Progenitor cell of endocrine pancreas (in vitro differentiated cells): Measurements from ENCODE around the gene BMP8A. TPM values are rescaled to one million over a fixed set of nuclear protein-coding genes. Genes with fewer than 3 reads are reported as not detected.

Experiments
- DNase-seq: peaks from one replicate; pipeline ENCODE4 v3.0.0; 2021; ENCODE audit warnings: low spot score; ENCODE audit not compliant: unreplicated experiment
- H3K27ac Mint-ChIP-seq: 2 replicates; pipeline ENCODE4 v1.8.0; 2021; ENCODE audit warnings: mild to moderate bottlenecking, moderate library complexity, mixed read lengths
- H3K27me3 Mint-ChIP-seq: 2 replicates; pipeline ENCODE4 v1.8.0; 2021; ENCODE audit warnings: mixed read lengths
- H3K36me3 Mint-ChIP-seq: 2 replicates; pipeline ENCODE4 v1.8.0; 2022; ENCODE audit warnings: mixed read lengths; ENCODE audit not compliant: insufficient read depth
- H3K4me1 Mint-ChIP-seq: 2 replicates; pipeline ENCODE4 v1.8.0; 2021; ENCODE audit warnings: low read depth, mixed read lengths
- H3K4me3 Mint-ChIP-seq: 2 replicates; pipeline ENCODE4 v1.8.0; 2021; ENCODE audit warnings: low read depth, mild to moderate bottlenecking, moderate library complexity, mixed read lengths
- H3K9me3 Mint-ChIP-seq: 2 replicates; pipeline ENCODE4 v1.8.0; 2021; ENCODE audit warnings: low read depth, mixed read lengths
- total RNA-seq: library from RNA; stranded (reverse); gene quantifications from 2 replicates; pipeline ENCODE4 v1.2.1, GENCODE V29; 2021
- TF ChIP-seq, protein P1 (sequence below): fragments of 200-600 bp; sonication (generic); IDR thresholded peaks from one replicate; pipeline ENCODE4 v1.5.0; 2021; ENCODE audit warnings: antibody characterized with exemption, mild to moderate bottlenecking; ENCODE audit not compliant: unreplicated experiment

The BMP8A gene
- total RNA-seq, 1 donor from 2014 or later: 0.67 TPM

DNA sequence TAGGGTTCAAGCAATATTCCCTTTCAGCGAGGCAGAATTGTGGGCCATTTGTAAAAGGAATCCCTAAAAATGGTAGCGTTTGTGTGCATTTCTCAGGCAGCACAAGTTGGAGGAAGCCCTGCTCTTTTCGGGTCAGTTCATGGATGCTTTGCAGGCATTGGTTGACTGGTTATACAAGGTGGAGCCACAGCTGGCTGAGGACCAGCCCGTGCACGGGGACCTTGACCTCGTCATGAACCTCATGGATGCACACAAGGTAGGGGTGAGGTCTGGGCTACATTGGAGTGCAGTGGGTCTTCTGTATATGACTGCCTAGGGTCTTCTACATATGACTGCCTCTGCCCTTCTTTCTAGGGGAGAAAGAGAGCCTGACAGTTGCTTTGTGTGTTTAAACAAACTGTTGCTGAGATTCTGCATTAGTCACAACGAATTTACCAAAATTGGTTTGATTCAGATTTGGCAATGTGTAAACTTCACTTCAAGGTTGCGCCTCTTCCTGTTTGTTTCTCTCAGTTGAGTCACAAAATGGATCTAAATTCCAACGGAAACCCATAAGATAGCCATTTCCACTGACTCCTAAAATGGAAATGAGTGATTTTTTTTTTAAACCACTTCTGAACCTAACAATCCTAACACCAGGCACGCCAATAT lies 40.4 kb upstream of the BMP8A start:
- TF ChIP-seq, protein P1, sequence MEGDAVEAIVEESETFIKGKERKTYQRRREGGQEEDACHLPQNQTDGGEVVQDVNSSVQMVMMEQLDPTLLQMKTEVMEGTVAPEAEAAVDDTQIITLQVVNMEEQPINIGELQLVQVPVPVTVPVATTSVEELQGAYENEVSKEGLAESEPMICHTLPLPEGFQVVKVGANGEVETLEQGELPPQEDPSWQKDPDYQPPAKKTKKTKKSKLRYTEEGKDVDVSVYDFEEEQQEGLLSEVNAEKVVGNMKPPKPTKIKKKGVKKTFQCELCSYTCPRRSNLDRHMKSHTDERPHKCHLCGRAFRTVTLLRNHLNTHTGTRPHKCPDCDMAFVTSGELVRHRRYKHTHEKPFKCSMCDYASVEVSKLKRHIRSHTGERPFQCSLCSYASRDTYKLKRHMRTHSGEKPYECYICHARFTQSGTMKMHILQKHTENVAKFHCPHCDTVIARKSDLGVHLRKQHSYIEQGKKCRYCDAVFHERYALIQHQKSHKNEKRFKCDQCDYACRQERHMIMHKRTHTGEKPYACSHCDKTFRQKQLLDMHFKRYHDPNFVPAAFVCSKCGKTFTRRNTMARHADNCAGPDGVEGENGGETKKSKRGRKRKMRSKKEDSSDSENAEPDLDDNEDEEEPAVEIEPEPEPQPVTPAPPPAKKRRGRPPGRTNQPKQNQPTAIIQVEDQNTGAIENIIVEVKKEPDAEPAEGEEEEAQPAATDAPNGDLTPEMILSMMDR: no peak
- no peak overlapping the region for H3K4me3 Mint-ChIP-seq
- no peaks in the 10 kb centered on the region for H3K9me3 Mint-ChIP-seq
- no peaks in the 10 kb centered on the region for H3K27me3 Mint-ChIP-seq
- H3K36me3 Mint-ChIP-seq: peaks cover 42% of the 10 kb centered on the region
- H3K27ac Mint-ChIP-seq: peak overlapping the region; percentile 45
- no peak for DNase-seq
- H3K4me1 Mint-ChIP-seq: no peaks in the 10 kb centered on the region

GRCh38 chr1:39452081-39452480 lies 39.4 kb upstream of the BMP8A start:
- H3K4me1 Mint-ChIP-seq: no peaks in the 10 kb centered on the region
- DNase-seq: no peak
- H3K4me3 Mint-ChIP-seq: no peak overlapping the region
- H3K27ac Mint-ChIP-seq: no peak overlapping the region
- TF ChIP-seq, protein P1: no peak
- H3K9me3 Mint-ChIP-seq: no peaks in the 10 kb centered on the region
- peaks cover 49% of the 10 kb centered on the region for H3K36me3 Mint-ChIP-seq
- H3K27me3 Mint-ChIP-seq: no peaks in the 10 kb centered on the region

DNA sequence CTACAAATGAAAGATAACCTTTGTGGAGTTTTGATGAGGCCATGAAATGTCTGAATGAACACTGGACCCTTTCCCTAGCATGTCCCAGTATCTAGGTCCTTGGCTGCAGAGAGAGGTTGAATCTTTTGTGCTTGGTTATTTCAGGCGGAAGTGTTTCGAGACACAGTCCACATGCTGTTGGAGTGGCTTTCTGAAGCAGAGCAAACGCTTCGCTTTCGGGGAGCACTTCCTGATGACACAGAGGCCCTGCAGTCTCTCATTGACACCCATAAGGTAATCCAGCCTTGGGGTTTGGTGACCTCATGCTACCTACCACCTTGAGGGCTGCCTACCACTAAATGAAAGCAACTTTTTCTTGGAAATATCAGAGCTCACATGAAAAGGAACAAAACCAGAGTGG lies 38.9 kb upstream of the BMP8A start:
- TF ChIP-seq, protein P1: no peak
- no peak overlapping the region for H3K27ac Mint-ChIP-seq
- H3K27me3 Mint-ChIP-seq: no peaks in the 10 kb centered on the region
- no peaks in the 10 kb centered on the region for H3K4me1 Mint-ChIP-seq
- H3K9me3 Mint-ChIP-seq: no peaks in the 10 kb centered on the region
- peaks cover 48% of the 10 kb centered on the region for H3K36me3 Mint-ChIP-seq
- DNase-seq: no peak
- no peak overlapping the region for H3K4me3 Mint-ChIP-seq

GRCh38 chr1:39453603-39454002 lies 37.8 kb upstream of the BMP8A start:
- H3K27ac Mint-ChIP-seq: peak overlapping the region; percentile 21
- H3K36me3 Mint-ChIP-seq: peaks cover 40% of the 10 kb centered on the region
- no peak for DNase-seq
- H3K4me3 Mint-ChIP-seq: no peak overlapping the region
- TF ChIP-seq, protein P1: no peak
- no peaks in the 10 kb centered on the region for H3K27me3 Mint-ChIP-seq
- no peaks in the 10 kb centered on the region for H3K9me3 Mint-ChIP-seq
- no peaks in the 10 kb centered on the region for H3K4me1 Mint-ChIP-seq

- Mint-ChIP-seq H3K4me1 (no peaks in the 10 kb centered on the region), H3K27me3 (no peaks in the 10 kb centered on the region), H3K36me3 (peaks cover 44% of the 10 kb centered on the region), H3K27ac (no peak overlapping the region), H3K9me3 (no peaks in the 10 kb centered on the region), H3K4me3 (no peak overlapping the region)
- DNase-seq: no peak
- TF ChIP-seq, protein P1: no peak
Observed at GRCh38 chr1:39458991-39459390, 32.4 kb upstream of the BMP8A start.
